ENCODE data around the gene PTPRA. TPM values are rescaled to one million over a fixed set of nuclear protein-coding genes. Genes with fewer than 3 reads are reported as not detected.
"Not testable (repeated sequence)": the region's sequence is repeated elsewhere in the genome, so short reads cannot be mapped to it uniquely, and the experiment has no call there.

Gene PTPRA
- total and polyA plus RNA-seq, 10 of the 15 experiments (the other 5 are each of a cell fraction or from before 2014, with no cell fraction given) = 3.9 to 62.1 (median 34.6) TPM

- Histone ChIP-seq H3K9ac (ENCODE audit: control insufficient read depth, insufficient read depth, low read length) (no peak overlapping the region), H3K4me1 (ENCODE audit: control insufficient read depth, insufficient read depth, low read length) (no peaks in the 10 kb centered on the region; the same call in 1 of the 2 replicates), H4K20me1 (ENCODE audit: control insufficient read depth, insufficient read depth) (no peaks in the 10 kb centered on the region), H3K36me3 (ENCODE audit: control insufficient read depth in 2 of 2, insufficient read depth in 2 of 2, low read length in 1 of 2) (no peaks in the 10 kb centered on the region), H3K27me3 (replicated peaks in 1 of 2; ENCODE audit: control insufficient read depth in 2 of 2, insufficient read depth in 2 of 2, low read length in 1 of 2) (no peaks in the 10 kb centered on the region), H3K4me2 (ENCODE audit: control insufficient read depth, insufficient read depth) (no peak overlapping the region), H3K79me2 (ENCODE audit: control insufficient read depth, insufficient read depth, low read length) (no peaks in the 10 kb centered on the region), H3K4me3 (no peak overlapping the region), H2AFZ (ENCODE audit: control insufficient read depth, low read depth, low read length) (no peak overlapping the region), H3K9me3 (replicated peaks; ENCODE audit: control insufficient read depth, insufficient read depth, low read length) (no peaks in the 10 kb centered on the region), H3K27ac (ENCODE audit: control insufficient read depth, insufficient read depth) (no peak overlapping the region)
- no peak for DNase-seq (ENCODE audit: low read depth, low spot score)
- intact Hi-C loops (cut with micrococcal nuclease; ENCODE audit: unreplicated experiment) = no loop called here
- ChIA-PET CTCF (no interaction called here), POLR2A (no interaction called here), RAD21 (ENCODE audit: unreplicated experiment) (no interaction called here), SMC1A (ENCODE audit: uncharacterized antibody, unreplicated experiment) (no interaction called here)
- in situ Hi-C loops (cut with MboI) = no loop called here
- TF ChIP-seq, protein P1, sequence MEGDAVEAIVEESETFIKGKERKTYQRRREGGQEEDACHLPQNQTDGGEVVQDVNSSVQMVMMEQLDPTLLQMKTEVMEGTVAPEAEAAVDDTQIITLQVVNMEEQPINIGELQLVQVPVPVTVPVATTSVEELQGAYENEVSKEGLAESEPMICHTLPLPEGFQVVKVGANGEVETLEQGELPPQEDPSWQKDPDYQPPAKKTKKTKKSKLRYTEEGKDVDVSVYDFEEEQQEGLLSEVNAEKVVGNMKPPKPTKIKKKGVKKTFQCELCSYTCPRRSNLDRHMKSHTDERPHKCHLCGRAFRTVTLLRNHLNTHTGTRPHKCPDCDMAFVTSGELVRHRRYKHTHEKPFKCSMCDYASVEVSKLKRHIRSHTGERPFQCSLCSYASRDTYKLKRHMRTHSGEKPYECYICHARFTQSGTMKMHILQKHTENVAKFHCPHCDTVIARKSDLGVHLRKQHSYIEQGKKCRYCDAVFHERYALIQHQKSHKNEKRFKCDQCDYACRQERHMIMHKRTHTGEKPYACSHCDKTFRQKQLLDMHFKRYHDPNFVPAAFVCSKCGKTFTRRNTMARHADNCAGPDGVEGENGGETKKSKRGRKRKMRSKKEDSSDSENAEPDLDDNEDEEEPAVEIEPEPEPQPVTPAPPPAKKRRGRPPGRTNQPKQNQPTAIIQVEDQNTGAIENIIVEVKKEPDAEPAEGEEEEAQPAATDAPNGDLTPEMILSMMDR (IDR thresholded peaks at IDR 0.05 in 2 of 3, conservative IDR thresholded peaks at IDR 0.05 in 1 of 3; ENCODE audit: control insufficient read depth in 2 of 3, extremely low read depth in 1 of 3, insufficient read depth in 1 of 3, low read depth in 3 of 3, low read length in 3 of 3) = no peak
- TF ChIP-seq, protein P2, sequence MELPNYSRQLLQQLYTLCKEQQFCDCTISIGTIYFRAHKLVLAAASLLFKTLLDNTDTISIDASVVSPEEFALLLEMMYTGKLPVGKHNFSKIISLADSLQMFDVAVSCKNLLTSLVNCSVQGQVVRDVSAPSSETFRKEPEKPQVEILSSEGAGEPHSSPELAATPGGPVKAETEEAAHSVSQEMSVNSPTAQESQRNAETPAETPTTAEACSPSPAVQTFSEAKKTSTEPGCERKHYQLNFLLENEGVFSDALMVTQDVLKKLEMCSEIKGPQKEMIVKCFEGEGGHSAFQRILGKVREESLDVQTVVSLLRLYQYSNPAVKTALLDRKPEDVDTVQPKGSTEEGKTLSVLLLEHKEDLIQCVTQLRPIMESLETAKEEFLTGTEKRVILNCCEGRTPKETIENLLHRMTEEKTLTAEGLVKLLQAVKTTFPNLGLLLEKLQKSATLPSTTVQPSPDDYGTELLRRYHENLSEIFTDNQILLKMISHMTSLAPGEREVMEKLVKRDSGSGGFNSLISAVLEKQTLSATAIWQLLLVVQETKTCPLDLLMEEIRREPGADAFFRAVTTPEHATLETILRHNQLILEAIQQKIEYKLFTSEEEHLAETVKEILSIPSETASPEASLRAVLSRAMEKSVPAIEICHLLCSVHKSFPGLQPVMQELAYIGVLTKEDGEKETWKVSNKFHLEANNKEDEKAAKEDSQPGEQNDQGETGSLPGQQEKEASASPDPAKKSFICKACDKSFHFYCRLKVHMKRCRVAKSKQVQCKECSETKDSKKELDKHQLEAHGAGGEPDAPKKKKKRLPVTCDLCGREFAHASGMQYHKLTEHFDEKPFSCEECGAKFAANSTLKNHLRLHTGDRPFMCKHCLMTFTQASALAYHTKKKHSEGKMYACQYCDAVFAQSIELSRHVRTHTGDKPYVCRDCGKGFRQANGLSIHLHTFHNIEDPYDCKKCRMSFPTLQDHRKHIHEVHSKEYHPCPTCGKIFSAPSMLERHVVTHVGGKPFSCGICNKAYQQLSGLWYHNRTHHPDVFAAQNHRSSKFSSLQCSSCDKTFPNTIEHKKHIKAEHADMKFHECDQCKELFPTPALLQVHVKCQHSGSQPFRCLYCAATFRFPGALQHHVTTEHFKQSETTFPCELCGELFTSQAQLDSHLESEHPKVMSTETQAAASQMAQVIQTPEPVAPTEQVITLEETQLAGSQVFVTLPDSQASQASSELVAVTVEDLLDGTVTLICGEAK (IDR thresholded peaks at IDR 0.05; ENCODE audit: borderline replicate concordance) = no peak
- TF ChIP-seq HDGF (IDR thresholded peaks at IDR 0.05) (no peak), USF2 (IDR thresholded peaks at IDR 0.05; ENCODE audit: borderline replicate concordance, low read depth, low read length) (no peak), RELB (IDR thresholded peaks at IDR 0.05; ENCODE audit: low read depth) (no peak)
- no peak for ATAC-seq
- FAIRE-seq = no peak
- no TSS peak for BruUV-seq (replicated peaks)
- WGBS (ENCODE audit: insufficient coverage, insufficient replicate concordance, low lambda C conversion rate, missing lambda C conversion rate) = 46% methylated on average over 6 of the region's 6 CpGs
Measured at GRCh38 chr20:2829376-2829775, 43.9 kb upstream of the PTPRA start.

DNA sequence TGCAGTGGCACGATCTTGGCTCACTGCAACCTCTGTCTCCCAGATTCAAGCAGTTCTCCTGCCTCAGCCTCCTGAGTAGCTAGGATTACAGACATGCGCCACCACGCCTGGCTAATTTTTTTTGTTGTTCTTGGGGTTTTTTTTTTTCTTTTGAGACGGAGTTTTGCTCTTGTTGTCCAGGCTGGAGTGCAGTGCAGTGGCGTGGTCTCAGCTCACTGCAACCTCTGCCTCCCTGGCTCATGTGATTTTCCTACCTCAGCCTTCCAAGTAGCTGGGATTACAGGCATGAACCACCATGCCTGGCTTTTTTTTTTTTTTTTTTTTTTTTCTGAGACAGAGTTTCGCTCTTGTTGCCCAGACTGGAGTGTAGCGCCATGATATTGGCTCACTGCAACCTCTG, 42.1 kb upstream of the PTPRA start:
- ATAC-seq; BruUV-seq (replicated peaks); H3K79me2 ChIP-seq (ENCODE audit: control insufficient read depth, insufficient read depth, low read length); H3K9ac ChIP-seq (ENCODE audit: control insufficient read depth, insufficient read depth, low read length); H3K27me3 ChIP-seq (replicated peaks in 1 of 2; ENCODE audit: control insufficient read depth in 2 of 2, insufficient read depth in 2 of 2, low read length in 1 of 2); intact Hi-C loops (cut with micrococcal nuclease; ENCODE audit: unreplicated experiment); H3K27ac ChIP-seq (ENCODE audit: control insufficient read depth, insufficient read depth); POLR2A ChIA-PET; H4K20me1 ChIP-seq (ENCODE audit: control insufficient read depth, insufficient read depth); SMC1A ChIA-PET (ENCODE audit: uncharacterized antibody, unreplicated experiment); RAD21 ChIA-PET (ENCODE audit: unreplicated experiment); H3K4me3 ChIP-seq; CTCF ChIA-PET; H2AFZ ChIP-seq (ENCODE audit: control insufficient read depth, low read depth, low read length); H3K9me3 ChIP-seq (replicated peaks; ENCODE audit: control insufficient read depth, insufficient read depth, low read length); H3K4me2 ChIP-seq (ENCODE audit: control insufficient read depth, insufficient read depth); in situ Hi-C loops (cut with MboI); FAIRE-seq; DNase-seq (ENCODE audit: low read depth, low spot score); H3K36me3 ChIP-seq (ENCODE audit: control insufficient read depth in 2 of 2, insufficient read depth in 2 of 2, low read length in 1 of 2); H3K4me1 ChIP-seq (ENCODE audit: control insufficient read depth, insufficient read depth, low read length): not testable (repeated sequence)
- WGBS (ENCODE audit: insufficient coverage, insufficient replicate concordance, low lambda C conversion rate, missing lambda C conversion rate) = 50% methylated on average over 5 of the region's 7 CpGs
